Activated naive CD8-positive, alpha-beta T cell treated with anti-CD3 and anti-CD28 coated beads, Interleukin-2, amount 50 U/mL, for 24 hours (primary cell): Measurements from ENCODE around the gene QDPR.
"Not testable (repeated sequence)": the region's sequence is repeated elsewhere in the genome, so short reads cannot be mapped to it uniquely, and the experiment has no call there.

Experiments used
- ATAC-seq: fragments of 150-1000 bp; cut with Tn5 transposase; one replicate; pipeline ENCODE4 v1.10.0; 2021
- DNase-seq: peaks from one replicate; pipeline ENCODE4 v3.0.0; 2021
- H3K27ac Mint-ChIP-seq: one replicate; pipeline ENCODE4 v1.8.0; 2021; ENCODE audit warnings: mild to moderate bottlenecking, mixed read lengths
- H3K27me3 Mint-ChIP-seq: one replicate; pipeline ENCODE4 v1.8.0; 2021; ENCODE audit warnings: mixed read lengths
- H3K36me3 Mint-ChIP-seq: one replicate; pipeline ENCODE4 v1.8.0; 2021; ENCODE audit warnings: low read depth, mixed read lengths
- H3K4me1 Mint-ChIP-seq: one replicate; pipeline ENCODE4 v1.8.0; 2021; ENCODE audit warnings: mixed read lengths
- H3K4me3 Mint-ChIP-seq: one replicate; pipeline ENCODE4 v1.8.0; 2021; ENCODE audit warnings: mild to moderate bottlenecking, moderate library complexity, mixed read lengths
- H3K9me3 Mint-ChIP-seq: one replicate; pipeline ENCODE4 v1.8.0; 2021; ENCODE audit warnings: mixed read lengths

Gene QDPR

GRCh38 chr4:17447056-17447455 lies 64.8 kb downstream of the QDPR start:
- Mint-ChIP-seq H3K27ac (no peak overlapping the region), H3K36me3 (no peaks in the 10 kb centered on the region), H3K4me3 (no peak overlapping the region), H3K9me3 (peaks cover 11% of the 10 kb centered on the region), H3K27me3 (no peaks in the 10 kb centered on the region), H3K4me1 (no peaks in the 10 kb centered on the region)
- no peak for DNase-seq
- ATAC-seq = no peak

GRCh38 chr4:17442477-17442876 lies 69.4 kb downstream of the QDPR start:
- not testable (repeated sequence) for DNase-seq, H3K36me3 Mint-ChIP-seq, H3K27ac Mint-ChIP-seq, H3K27me3 Mint-ChIP-seq, H3K4me3 Mint-ChIP-seq, ATAC-seq, H3K4me1 Mint-ChIP-seq
- H3K9me3 Mint-ChIP-seq = peaks cover 18% of the 10 kb centered on the region

- Mint-ChIP-seq H3K9me3 (peaks cover 12% of the 10 kb centered on the region), H3K27me3 (peaks cover 2% of the 10 kb centered on the region), H3K36me3 (no peaks in the 10 kb centered on the region), H3K27ac (no peak overlapping the region), H3K4me1 (no peaks in the 10 kb centered on the region), H3K4me3 (no peak overlapping the region)
- DNase-seq (no peak), ATAC-seq (no peak)
These were observed 74.5 kb downstream of the QDPR start for GRCh38 chr4:17437396-17437795.

GRCh38 chr4:17436750-17437090 lies 75.2 kb downstream of the QDPR start:
- DNase-seq = no peak
- peak; percentile 28 for ATAC-seq
- Mint-ChIP-seq H3K27me3 (peaks cover 2% of the 10 kb centered on the region), H3K4me1 (no peaks in the 10 kb centered on the region), H3K27ac (no peak overlapping the region), H3K9me3 (peaks cover 5% of the 10 kb centered on the region), H3K36me3 (no peaks in the 10 kb centered on the region), H3K4me3 (no peak overlapping the region)
